ENCODE data around the gene SORCS2. TPM values are rescaled to one million over a fixed set of nuclear protein-coding genes. Genes with fewer than 3 reads are reported as not detected.

SORCS2 gene
- total and polyA plus RNA-seq, 2 of the 8 experiments (the other 6 are each of a cell fraction or from before 2014, with no cell fraction given): 0.36 to 1.8 TPM

DNA sequence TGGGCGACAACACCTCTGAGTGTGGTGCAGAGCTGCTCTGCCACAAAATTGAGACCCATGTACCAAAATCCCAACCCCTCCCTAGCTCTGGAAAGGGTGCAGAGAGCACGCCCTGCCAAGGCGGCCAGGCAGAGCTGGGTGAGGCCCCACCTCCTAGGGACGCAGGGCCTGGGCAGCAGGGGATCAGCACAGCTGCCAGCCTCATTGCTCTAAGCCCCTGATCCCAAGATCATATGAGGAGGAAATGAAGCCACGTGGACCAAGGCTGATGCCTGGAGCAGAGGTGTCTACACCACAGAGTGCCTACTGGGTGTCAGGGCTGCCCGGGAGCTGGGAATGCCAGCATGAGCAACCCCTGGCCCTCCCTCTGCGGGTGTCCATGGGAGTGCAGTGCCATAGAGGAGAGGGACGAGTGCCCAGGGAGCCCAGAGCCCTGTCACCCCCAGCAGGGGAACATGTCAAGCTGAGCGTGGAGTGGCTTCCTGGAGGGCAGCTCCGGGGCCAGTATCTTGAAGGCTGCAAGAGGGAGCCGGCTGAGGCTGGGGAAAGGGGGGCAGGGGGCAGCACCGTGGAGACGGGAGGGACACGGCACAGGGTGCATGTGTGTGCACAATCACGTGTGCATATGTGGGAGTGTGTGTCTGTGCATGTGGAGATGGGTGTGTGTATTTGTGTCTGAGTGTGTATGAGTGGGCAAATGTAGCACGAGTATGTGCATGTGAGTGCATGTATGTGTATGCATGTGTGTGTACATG lies 306.3 kb downstream of the SORCS2 start:
- Histone ChIP-seq H3K9me3 (ENCODE audit: insufficient read depth in 2 of 2, low read depth in 1 of 2, low read length in 1 of 2) (no peaks in the 10 kb centered on the region), H3K4me2 (ENCODE audit: insufficient read depth in 1 of 2, low read depth in 2 of 2, low read length in 2 of 2) (no peak overlapping the region), H2AK5ac (ENCODE audit: low read depth, low read length) (no peak overlapping the region), H2AFZ (ENCODE audit: low read length) (no peak overlapping the region), H2BK20ac (ENCODE audit: low read length) (no peak overlapping the region), H3K27me3 (replicated peaks in 1 of 4; ENCODE audit: control insufficient read depth in 3 of 4, extremely low read depth in 1 of 4, insufficient read depth in 3 of 4, low read length in 3 of 4) (no peaks in the 10 kb centered on the region; a peak in 1 of 7 replicates), H3K27ac (ENCODE audit: low read depth, low read length) (no peak overlapping the region), H4K91ac (replicated peaks; ENCODE audit: insufficient read length, low read length) (no peak overlapping the region), H4K20me1 (replicated peaks in 1 of 2; ENCODE audit: control insufficient read depth in 1 of 2, insufficient read depth in 2 of 2, low read length in 2 of 2) (no peaks in the 10 kb centered on the region), H3K9ac (replicated peaks in 1 of 4; ENCODE audit: extremely low read depth in 1 of 4, low read depth in 3 of 4, low read length in 3 of 4) (no peak overlapping the region), H3K79me2 (ENCODE audit: control insufficient read depth in 1 of 2, insufficient read depth in 2 of 2, low read length in 2 of 2) (no peaks in the 10 kb centered on the region), H3K14ac (ENCODE audit: insufficient read length) (no peak overlapping the region), H3K4me1 (replicated peaks in 1 of 4; ENCODE audit: control insufficient read depth in 3 of 4, insufficient read depth in 4 of 4, low read length in 3 of 4) (no peaks in the 10 kb centered on the region), H3K56ac (replicated peaks; ENCODE audit: insufficient read length, low read depth, low read length) (no peak overlapping the region), H4K8ac (ENCODE audit: extremely low read depth, insufficient read depth, low read length) (no peak overlapping the region), H3K4me3 (ENCODE audit: extremely low read depth in 1 of 4, insufficient read depth in 2 of 4, low read depth in 3 of 4, low read length in 4 of 4) (no peak overlapping the region), H3K4ac (replicated peaks; ENCODE audit: insufficient read length, low read depth, low read length) (no peak overlapping the region), H3K23me2 (ENCODE audit: low read depth, low read length) (no peaks in the 10 kb centered on the region), H3K79me1 (ENCODE audit: low read depth, low read length) (no peaks in the 10 kb centered on the region), H2BK5ac (ENCODE audit: low read depth, low read length) (no peak overlapping the region), H3K23ac (ENCODE audit: insufficient read length) (no peak overlapping the region), H2BK15ac (ENCODE audit: low read length) (no peak overlapping the region), H3K18ac (ENCODE audit: extremely low read depth, low read length) (no peak overlapping the region), H2BK120ac (replicated peaks; ENCODE audit: low read depth, low read length) (no peak overlapping the region), H3K36me3 (ENCODE audit: control insufficient read depth in 2 of 4, insufficient read depth in 4 of 4, low read length in 3 of 4) (no peaks in the 10 kb centered on the region), H2BK12ac (ENCODE audit: low read depth, low read length) (no peak overlapping the region), H4K5ac (ENCODE audit: insufficient read length, low read depth, low read length) (no peak overlapping the region)
- FAIRE-seq: no peak
- WGBS, 2 experiments (ENCODE audit: extremely low coverage in 1 of 2, insufficient coverage in 1 of 2, insufficient read length in 1 of 2, insufficient replicate concordance in 2 of 2, low coverage in 1 of 2, low lambda C conversion rate in 2 of 2, missing lambda C conversion rate in 1 of 2): 76% methylated on average over 16 of the region's 16 CpGs; no CpG with 5 or more reads in 1 of the 2 experiments
- POLR2A ChIA-PET (ENCODE audit: partially characterized antibody): no interaction called here
- DNase-seq (ENCODE audit: low read depth in 1 of 2, low spot score in 2 of 2): no peak
- CTCF ChIA-PET (ENCODE audit: partially characterized antibody): interaction anchor here (0.6 to 1.2 kb wide), 2 partner anchors 37 to 203 kb away, joined by 3 read pairs; no protein-coding TSS in a partner anchor
- TF ChIP-seq POU5F1 (IDR thresholded peaks at IDR 0.05; ENCODE audit: low read depth, low read length) (no peak), CHD2 (IDR thresholded peaks at IDR 0.05; ENCODE audit: low read length) (no peak), PHF8 (conservative IDR thresholded peaks at IDR 0.05; ENCODE audit: low read depth, low read length) (no peak), SUZ12 (IDR thresholded peaks at IDR 0.05; ENCODE audit: low read length) (no peak), RBBP5 (IDR thresholded peaks at IDR 0.05; ENCODE audit: borderline replicate concordance, low read depth, low read length) (no peak), CEBPB (IDR thresholded peaks at IDR 0.05; ENCODE audit: low read depth, low read length) (no peak), NRF1 (IDR thresholded peaks at IDR 0.05; ENCODE audit: low read depth, low read length) (no peak), CHD1 (IDR thresholded peaks at IDR 0.05; ENCODE audit: low read depth, low read length) (no peak), ASH2L (IDR thresholded peaks at IDR 0.05; ENCODE audit: low read length) (no peak), HDAC6 (IDR thresholded peaks at IDR 0.05; ENCODE audit: low read depth, low read length) (no peak), KDM1A (IDR thresholded peaks at IDR 0.05; ENCODE audit: borderline replicate concordance, low read length) (no peak), EZH2 (IDR thresholded peaks at IDR 0.05; ENCODE audit: low read depth, low read length, severe bottlenecking) (no peak)
- TF ChIP-seq, protein P1, sequence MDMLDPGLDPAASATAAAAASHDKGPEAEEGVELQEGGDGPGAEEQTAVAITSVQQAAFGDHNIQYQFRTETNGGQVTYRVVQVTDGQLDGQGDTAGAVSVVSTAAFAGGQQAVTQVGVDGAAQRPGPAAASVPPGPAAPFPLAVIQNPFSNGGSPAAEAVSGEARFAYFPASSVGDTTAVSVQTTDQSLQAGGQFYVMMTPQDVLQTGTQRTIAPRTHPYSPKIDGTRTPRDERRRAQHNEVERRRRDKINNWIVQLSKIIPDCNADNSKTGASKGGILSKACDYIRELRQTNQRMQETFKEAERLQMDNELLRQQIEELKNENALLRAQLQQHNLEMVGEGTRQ (IDR thresholded peaks at IDR 0.05; ENCODE audit: low read length): no peak
